ENCODE data around the gene NUDT8. TPM values are rescaled to one million over a fixed set of nuclear protein-coding genes. Genes with fewer than 3 reads are reported as not detected.
"Not testable (repeated sequence)": the region's sequence is repeated elsewhere in the genome, so short reads cannot be mapped to it uniquely, and the experiment has no call there.

Gene NUDT8
- total RNA-seq, 1 donor from 2014 or later: 104 TPM

- intact Hi-C loops (cut with DNase I): loop anchor here (1.0 to 5.0 kb wide), 3 partner anchors 22 to 99 kb away; partner anchors contain the start of genes CDK2AP2 and PITPNM1
Observed at GRCh38 chr11:67606492-67607295, 23.0 kb downstream of the NUDT8 start, which contains the start of gene NDUFV1. Gene NDUFV1, plus strand, starts transcription at chr11:67606936. Its CDS starts 69 bp downstream, at chr11:67607005.

GRCh38 chr11:67606093-67606491 is 23.6 kb downstream of the NUDT8 start:
- intact Hi-C loops (cut with DNase I): loop anchor here (1.0 to 5.0 kb wide), 3 partner anchors 22 to 99 kb away; partner anchors contain the start of genes CDK2AP2 and PITPNM1

More at GRCh38 chr11:67606492-67607295, 23.0 kb downstream of the NUDT8 start, which contains the start of gene NDUFV1:
- ATAC-seq: peak; percentile 99
- peak; percentile 99 for DNase-seq (ENCODE audit: missing footprints)

DNA sequence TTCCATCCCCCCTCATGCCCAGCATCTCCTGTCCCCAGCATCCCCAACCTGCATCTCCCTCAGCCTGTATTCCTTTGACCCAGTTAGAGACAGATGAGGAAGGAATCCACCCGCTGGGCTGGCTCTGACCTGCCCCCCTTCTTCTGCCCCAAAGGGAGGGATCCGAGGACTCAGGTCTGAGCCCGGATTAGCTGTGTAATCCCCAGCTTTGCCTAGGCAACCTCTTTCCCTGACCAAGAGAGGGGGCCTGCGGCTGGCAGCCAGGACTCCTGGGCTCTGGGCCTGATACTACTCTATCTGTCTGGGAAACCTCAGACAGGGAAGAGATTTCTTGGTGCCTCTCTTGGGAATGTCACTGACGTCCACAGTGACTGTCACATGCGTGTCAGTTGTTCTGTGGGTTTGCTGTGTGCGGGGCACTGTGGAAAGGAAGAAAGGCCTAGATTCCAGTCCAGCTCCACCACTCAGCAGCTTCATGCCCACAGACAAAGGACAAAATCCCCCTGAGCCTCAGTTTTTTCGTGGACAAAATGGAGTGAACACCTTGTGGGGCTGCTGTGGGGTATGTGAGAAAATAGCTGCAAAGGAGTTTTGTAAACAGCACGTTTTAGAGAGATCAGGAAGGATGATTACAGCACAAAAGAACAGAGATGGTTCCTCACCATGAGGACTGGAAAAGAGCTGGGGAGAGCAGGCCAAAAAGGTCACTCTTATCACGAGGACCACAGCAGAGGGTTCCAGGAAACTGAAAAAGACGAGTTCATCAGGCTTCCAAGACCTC is 24.3 kb downstream of the NUDT8 start:
- DNase-seq (ENCODE audit: missing footprints) (no peak), ATAC-seq (no peak)
- intact Hi-C loops (cut with DNase I): loop anchor here (1.0 to 5.0 kb wide), 3 partner anchors 21 to 98 kb away; partner anchors contain the start of genes CDK2AP2 and PITPNM1

More at GRCh38 chr11:67606093-67606491, 23.6 kb downstream of the NUDT8 start:
- DNase-seq (ENCODE audit: missing footprints) (no peak), ATAC-seq (peak; percentile 35)

GRCh38 chr11:67604815-67605214 is 24.9 kb downstream of the NUDT8 start:
- intact Hi-C loops (cut with DNase I): loop anchor here (5.0 kb wide), 2 partner anchors 33 to 98 kb away; partner anchors contain the start of genes CDK2AP2 and PITPNM1
- ATAC-seq (no peak), DNase-seq (ENCODE audit: missing footprints) (no peak)

DNA sequence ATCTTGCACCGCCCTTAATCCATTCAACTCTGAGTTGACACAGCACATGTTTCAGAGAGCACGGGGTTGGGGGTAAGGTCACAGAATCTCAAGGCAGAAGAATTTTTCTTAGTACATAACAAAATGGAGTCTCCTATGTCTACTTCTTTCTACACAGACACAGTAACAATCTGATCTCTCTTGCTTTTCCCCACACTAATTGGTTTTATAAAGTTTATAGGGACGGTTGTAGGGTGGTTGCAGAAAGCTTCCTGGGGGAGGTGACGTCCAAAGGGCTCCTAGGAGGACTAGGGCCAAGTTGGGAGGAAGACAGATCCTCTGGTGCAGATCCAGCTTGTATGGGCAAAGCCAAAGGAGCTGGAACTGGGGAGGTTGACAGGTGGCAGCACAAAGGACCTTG is 25.6 kb downstream of the NUDT8 start:
- intact Hi-C loops (cut with DNase I); DNase-seq (ENCODE audit: missing footprints); ATAC-seq: not testable (repeated sequence)

DNA sequence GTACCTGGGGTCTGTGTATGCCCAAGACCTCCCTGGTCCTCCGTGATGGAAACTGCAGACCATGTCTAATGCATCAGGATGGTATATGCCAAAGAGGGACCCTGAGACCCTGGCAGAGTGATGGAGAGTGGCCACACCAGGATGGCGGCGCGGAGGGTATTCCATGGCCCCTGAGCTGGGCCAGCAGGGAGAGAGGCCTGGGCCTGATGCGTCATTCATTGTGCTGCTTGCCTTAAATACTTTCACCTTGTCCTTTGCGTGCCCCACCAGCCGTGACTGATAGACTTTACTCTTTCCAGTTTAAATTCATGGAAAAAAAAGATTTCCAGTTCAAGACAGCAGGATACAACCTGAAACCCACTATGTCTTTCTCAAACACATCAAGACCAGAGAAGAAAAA is 28.6 kb downstream of the NUDT8 start:
- intact Hi-C loops (cut with DNase I): no loop called here
- DNase-seq (ENCODE audit: missing footprints): no peak
- no peak for ATAC-seq

DNA sequence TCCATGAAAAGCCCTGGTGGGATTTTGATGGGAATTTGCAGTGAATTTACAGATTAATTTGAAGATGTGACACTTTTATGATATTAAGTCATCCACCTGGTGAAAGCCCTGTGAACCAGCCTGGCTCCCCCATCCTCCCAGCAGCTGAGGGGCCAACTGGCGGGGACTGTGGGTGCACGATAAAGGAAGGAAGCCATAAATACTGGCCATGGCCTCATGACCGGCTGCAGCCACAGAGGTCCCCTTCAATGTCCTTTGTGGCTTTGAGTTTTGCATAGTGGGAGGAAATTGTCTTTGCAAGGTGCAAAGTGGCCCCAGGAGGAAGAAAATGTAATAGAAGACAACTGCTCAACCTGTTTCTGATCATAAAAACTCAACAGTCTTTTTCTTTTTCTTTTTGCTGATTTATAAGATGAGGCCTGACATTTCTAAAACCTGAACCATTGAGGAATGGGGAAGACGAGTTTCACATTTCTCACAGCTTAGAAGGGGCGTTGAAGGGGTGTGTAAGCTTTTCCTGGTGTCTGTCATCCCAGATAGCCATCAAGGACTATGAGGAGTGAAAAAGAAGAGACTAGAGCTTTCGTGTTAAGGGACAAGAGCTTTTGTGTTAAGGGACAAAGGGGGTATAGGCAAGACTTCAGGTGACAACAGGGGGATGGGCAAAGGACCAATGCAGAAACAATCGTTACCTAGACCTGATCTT is 29.3 kb downstream of the NUDT8 start:
- DNase-seq (ENCODE audit: missing footprints): no peak
- intact Hi-C loops (cut with DNase I): no loop called here
- no peak for ATAC-seq

DNA sequence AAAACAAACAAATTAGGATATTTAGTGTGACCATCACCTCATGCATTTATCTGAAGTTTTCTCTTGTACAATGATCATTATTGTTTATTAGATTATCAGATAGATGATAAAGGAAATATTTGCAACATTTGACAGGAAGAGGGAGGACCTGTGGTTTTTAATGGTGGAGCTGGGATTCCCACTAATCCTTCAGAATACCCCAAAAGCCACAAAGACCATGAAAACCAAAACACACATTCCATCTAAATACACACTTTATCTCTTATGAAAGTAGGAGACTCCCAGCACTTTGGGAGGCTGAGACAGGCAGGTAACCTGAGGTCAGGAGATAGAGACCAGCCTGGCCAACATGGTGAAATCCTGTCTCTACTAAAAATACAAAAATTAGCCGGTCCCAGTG is 30.6 kb downstream of the NUDT8 start:
- intact Hi-C loops (cut with DNase I): no loop called here
- DNase-seq (ENCODE audit: missing footprints) (no peak), ATAC-seq (no peak)

GRCh38 chr11:67597963-67598362 is 31.8 kb downstream of the NUDT8 start:
- DNase-seq (ENCODE audit: missing footprints): peak; percentile 35
- ATAC-seq; intact Hi-C loops (cut with DNase I): not testable (repeated sequence)

- intact Hi-C loops (cut with DNase I); DNase-seq (ENCODE audit: missing footprints); ATAC-seq: not testable (repeated sequence)
Observed at GRCh38 chr11:67597458-67597857, 32.3 kb downstream of the NUDT8 start.

GRCh38 chr11:67596753-67597300 is 32.9 kb downstream of the NUDT8 start:
- intact Hi-C loops (cut with DNase I): no loop called here
- DNase-seq (ENCODE audit: missing footprints): no peak
- ATAC-seq: no peak

- no peak for ATAC-seq
- intact Hi-C loops (cut with DNase I): no loop called here
Observed at GRCh38 chr11:67594480-67594879, 35.3 kb downstream of the NUDT8 start.

GRCh38 chr11:67593565-67593905 is 36.2 kb downstream of the NUDT8 start:
- DNase-seq (ENCODE audit: missing footprints) (no peak), ATAC-seq (no peak)
- intact Hi-C loops (cut with DNase I): no loop called here

More at GRCh38 chr11:67594480-67594879, 35.3 kb downstream of the NUDT8 start:
- DNase-seq (ENCODE audit: missing footprints): no peak

DNA sequence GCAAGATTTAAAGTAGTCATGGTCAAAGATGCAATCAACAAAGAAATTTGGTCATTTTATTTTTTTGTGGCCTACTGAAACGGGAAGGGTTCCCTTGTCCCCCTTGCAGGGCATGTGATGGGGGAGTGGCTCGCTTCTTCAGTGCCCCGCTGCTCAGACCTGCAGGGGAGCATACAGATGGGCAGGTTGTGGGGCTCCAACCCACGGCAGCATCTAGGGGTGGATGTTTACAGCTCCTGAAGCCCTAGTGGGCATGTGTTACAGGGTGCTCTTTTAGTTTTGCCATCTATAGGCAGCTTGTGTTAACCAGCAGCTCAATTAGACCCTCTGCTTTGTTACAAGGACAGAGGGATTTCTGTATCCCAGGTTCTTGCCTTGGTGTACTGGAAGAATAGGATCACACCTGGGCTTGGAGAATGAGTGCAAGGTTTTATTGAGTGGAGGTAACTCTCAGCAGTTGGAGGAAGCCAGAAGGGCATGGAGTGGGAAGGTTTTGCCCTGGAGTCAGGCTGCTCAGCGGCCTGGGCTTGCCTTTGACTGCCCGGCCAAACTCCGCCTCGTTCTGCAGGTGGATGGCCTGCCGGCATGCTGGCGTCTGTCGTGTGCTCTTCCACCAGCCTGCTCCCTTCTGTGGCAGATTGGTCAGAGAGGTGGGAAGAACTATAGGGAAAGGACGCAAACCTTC is 36.7 kb downstream of the NUDT8 start:
- no peak for ATAC-seq
- no peak for DNase-seq (ENCODE audit: missing footprints)
- intact Hi-C loops (cut with DNase I): no loop called here

- DNase-seq (ENCODE audit: missing footprints); intact Hi-C loops (cut with DNase I); ATAC-seq: not testable (repeated sequence)
Observed at GRCh38 chr11:67588899-67589415, 40.8 kb downstream of the NUDT8 start.

- DNase-seq (ENCODE audit: missing footprints): no peak
- intact Hi-C loops (cut with DNase I): no loop called here
- ATAC-seq: no peak
Observed at GRCh38 chr11:67588136-67588503, 41.6 kb downstream of the NUDT8 start.

DNA sequence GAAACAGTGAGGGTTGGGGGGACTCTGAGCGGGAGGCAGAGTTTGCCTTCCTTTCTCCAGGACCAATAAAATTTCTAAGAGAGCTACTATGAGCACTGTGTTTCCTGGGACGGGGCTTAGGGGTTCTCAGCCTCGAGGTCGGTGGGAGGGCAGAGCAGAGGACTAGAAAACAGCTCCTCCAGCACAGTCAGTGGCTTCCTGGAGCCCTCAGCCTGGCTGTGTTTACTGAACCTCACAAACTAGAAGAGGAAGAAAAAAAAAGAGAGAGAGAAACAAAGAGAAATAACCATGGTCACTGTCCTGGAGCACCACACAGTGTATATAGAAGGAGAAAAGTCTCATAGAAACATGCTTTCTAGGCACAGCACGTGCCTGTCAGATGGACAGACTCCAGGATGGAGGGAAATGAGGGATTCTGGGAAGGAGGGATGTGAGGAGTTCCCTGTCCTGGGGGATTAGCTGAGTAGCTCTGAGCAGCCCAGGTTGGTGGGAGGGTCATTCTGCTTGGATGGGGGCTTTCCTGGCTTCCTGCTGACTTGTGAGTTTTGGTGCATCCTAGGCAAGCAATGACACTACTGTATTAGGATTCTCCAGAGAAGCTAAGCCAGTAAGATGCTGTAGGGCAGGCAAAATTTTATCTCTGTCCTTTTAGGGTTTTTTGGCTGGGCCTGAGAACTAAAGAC is 43.0 kb downstream of the NUDT8 start:
- ATAC-seq (no peak), DNase-seq (ENCODE audit: missing footprints) (no peak)
- intact Hi-C loops (cut with DNase I): no loop called here
